ENCODE results near the gene PLK1. TPM values are rescaled to one million over a fixed set of nuclear protein-coding genes. Genes with fewer than 3 reads are reported as not detected.

Gene PLK1
- total and polyA plus RNA-seq, 2 experiments from 2014 or later = 69.0 to 141 TPM

- Mint-ChIP-seq H3K4me3 (peak overlapping the region; percentile 100), H3K9me3 (no peaks in the 10 kb centered on the region; the same call in 2 of the 3 replicates), H3K27me3 (ENCODE audit: insufficient read depth, low read depth, poor library complexity) (peaks cover 11% of the 10 kb centered on the region), H3K4me1 (peaks cover 7% of the 10 kb centered on the region; the same call in 2 of the 3 replicates), H3K36me3 (ENCODE audit: low read depth) (peaks cover 50% of the 10 kb centered on the region), H3K27ac (peak overlapping the region; percentile 97)
- H3K4me2 ChIP-seq = peak overlapping the region; percentile 90
- no peak for DNase-seq (ENCODE audit: low spot score)
- TF ChIP-seq CREB1 (CRISPR knock-in tag; IDR thresholded peaks at IDR 0.05; ENCODE audit: low read depth) (no peak), STAT1 (IDR thresholded peaks at IDR 0.05; ENCODE audit: unreplicated experiment) (no peak), EZH2phosphoT487 (IDR thresholded peaks at IDR 0.05; ENCODE audit: unreplicated experiment) (no peak), NANOG (IDR thresholded peaks at IDR 0.05; ENCODE audit: borderline replicate concordance) (no peak), ETS1 (IDR thresholded peaks at IDR 0.05) (no peak), ZNF462 (CRISPR knock-in tag; IDR thresholded peaks at IDR 0.05) (no peak), ZNF114 (CRISPR knock-in tag; IDR thresholded peaks at IDR 0.05) (no peak), REST (IDR thresholded peaks at IDR 0.05; ENCODE audit: unreplicated experiment) (no peak)
- H3K36me3 ChIP-seq (ENCODE audit: insufficient read depth) = 0 out of 2 replicates have a peak, but pooled peaks cover 10% of the 10 kb centered on the region
- H3K79me2 ChIP-seq (replicated peaks; ENCODE audit: insufficient read depth) = peaks cover 78% of the 10 kb centered on the region
- H3K9me2 ChIP-seq (ENCODE audit: insufficient read depth) = no peaks in the 10 kb centered on the region
- H3K4me3 ChIP-seq = peak overlapping the region; percentile 98
- H4K20me1 ChIP-seq (replicated peaks; ENCODE audit: insufficient read depth) = peaks cover 22% of the 10 kb centered on the region
- H3K27me3 ChIP-seq (ENCODE audit: insufficient read depth) = no peaks in the 10 kb centered on the region
- H3K27ac ChIP-seq (ENCODE audit: low read depth) = no peak overlapping the region; the same call in 1 of the 2 replicates
- peaks cover 10% of the 10 kb centered on the region; the same call in 1 of the 2 replicates for H3F3A ChIP-seq (replicated peaks; ENCODE audit: low read depth)
- no peak for ATAC-seq
- H3K4me1 ChIP-seq (ENCODE audit: insufficient read depth) = peaks cover 10% of the 10 kb centered on the region; the same call in 1 of the 2 replicates
- peak overlapping the region; percentile 96; the same call in 1 of the 2 replicates for H2AFZ ChIP-seq
These were observed 36.4 kb upstream of the PLK1 start for GRCh38 chr16:23642246-23642774.
